Astrocyte (in vitro differentiated cells and primary cell): ENCODE results near the gene ASAP2. TPM values are rescaled to one million over a fixed set of nuclear protein-coding genes. Genes with fewer than 3 reads are reported as not detected.
A peak's percentile ranks its signal among the peaks of the same experiment; 100 is the strongest.

Source experiments
- DNase-seq: peaks from one replicate; pipeline ENCODE4 v3.0.0-alpha.2; 2010; ENCODE audit warnings: low read depth
- FAIRE-seq: peaks from 2 replicates; lab custom pipeline; 2011; peaks lifted over from hg19 to GRCh38; lab: Jason Lieb, UNC
- H2AFZ ChIP-seq: 2 replicates; pipeline ENCODE4 v1.6.0; 2012; ENCODE audit warnings: low read depth, low read length, inconsistent platforms
- H3K27ac ChIP-seq: 2 replicates; pipeline ENCODE4 v1.5.1; 2011; ENCODE audit warnings: low read depth, low read length, inconsistent platforms
- H3K27me3 ChIP-seq: 2 replicates; pipeline ENCODE4 v1.6.0; 2011; ENCODE audit warnings: low read length, inconsistent platforms; ENCODE audit not compliant: insufficient read depth
- H3K36me3 ChIP-seq: 2 replicates; pipeline ENCODE4 v1.5.1; 2011; ENCODE audit warnings: low read length, inconsistent platforms; ENCODE audit not compliant: insufficient read depth
- H3K4me1 ChIP-seq: 2 replicates; pipeline ENCODE4 v1.5.1; 2011; ENCODE audit warnings: low read length, inconsistent platforms; ENCODE audit not compliant: insufficient read depth
- H3K4me2 ChIP-seq: 2 replicates; pipeline ENCODE4 v1.6.0; 2012; ENCODE audit warnings: low read length, inconsistent platforms
- H3K4me3 ChIP-seq: 2 replicates; pipeline ENCODE4 v1.5.1; 2011; ENCODE audit warnings: low read depth, mild to moderate bottlenecking, low read length, inconsistent platforms; ENCODE audit not compliant: insufficient read depth
- H3K79me2 ChIP-seq: 2 replicates; pipeline ENCODE4 v1.6.0; 2012; ENCODE audit warnings: mild to moderate bottlenecking, low read length, inconsistent platforms; ENCODE audit not compliant: insufficient read depth
- H3K9ac ChIP-seq: 2 replicates; pipeline ENCODE4 v1.6.0; 2012; ENCODE audit warnings: mild to moderate bottlenecking, low read length, inconsistent platforms
- H3K9me3 ChIP-seq: 2 replicates; pipeline ENCODE4 v1.5.1; 2012; ENCODE audit warnings: low read depth, mild to moderate bottlenecking, low read length, inconsistent platforms; ENCODE audit not compliant: insufficient read depth
- H4K20me1 ChIP-seq: 2 replicates; pipeline ENCODE4 v1.6.0; 2012; ENCODE audit warnings: low read length, inconsistent platforms; ENCODE audit not compliant: insufficient read depth
- H3K27ac Mint-ChIP-seq: one replicate; pipeline ENCODE4 v1.8.0; 2021; ENCODE audit warnings: mild to moderate bottlenecking, mixed read lengths; ENCODE audit not compliant: unreplicated experiment
- H3K27me3 Mint-ChIP-seq: one replicate; pipeline ENCODE4 v1.8.0; 2021; ENCODE audit warnings: low read depth, mixed read lengths; ENCODE audit not compliant: unreplicated experiment
- H3K36me3 Mint-ChIP-seq: one replicate; pipeline ENCODE4 v1.8.0; 2021; ENCODE audit warnings: low read depth, mixed read lengths; ENCODE audit not compliant: unreplicated experiment
- H3K4me1 Mint-ChIP-seq: one replicate; pipeline ENCODE4 v1.8.0; 2021; ENCODE audit warnings: low read depth, mixed read lengths; ENCODE audit not compliant: unreplicated experiment
- H3K4me3 Mint-ChIP-seq: one replicate; pipeline ENCODE4 v1.8.0; 2021; ENCODE audit warnings: mild to moderate bottlenecking, moderate library complexity, mixed read lengths; ENCODE audit not compliant: unreplicated experiment
- H3K9me3 Mint-ChIP-seq: one replicate; pipeline ENCODE4 v1.8.0; 2021; ENCODE audit warnings: mild to moderate bottlenecking, mixed read lengths; ENCODE audit not compliant: unreplicated experiment
- EZH2 ChIP-seq: IDR thresholded peaks from 2 replicates; pipeline ENCODE4 v1.6.1; 2012; ENCODE audit warnings: mild to moderate bottlenecking, low read length, inconsistent platforms; ENCODE audit not compliant: insufficient read depth
- total RNA-seq: library from RNA; stranded (reverse); gene quantifications from 2 replicates; pipeline ENCODE4 v1.2.1, GENCODE V29; 2021
- TF ChIP-seq, protein P1 (sequence below): IDR thresholded peaks from 2 replicates; pipeline ENCODE4 v1.5.1; 2011; ENCODE audit warnings: low read depth, mild to moderate bottlenecking, inconsistent platforms, low read length, moderate library complexity; ENCODE audit not compliant: insufficient read depth

Gene ASAP2
- total RNA-seq, 1 donor from 2014 or later = 62.6 TPM

- no peak for FAIRE-seq
- Mint-ChIP-seq H3K4me1 (peaks cover 30% of the 10 kb centered on the region), H3K9me3 (no peaks in the 10 kb centered on the region), H3K36me3 (peaks cover 3% of the 10 kb centered on the region), H3K27me3 (no peaks in the 10 kb centered on the region), H3K27ac (peak overlapping the region; percentile 87), H3K4me3 (no peak overlapping the region)
- TF ChIP-seq, protein P1, sequence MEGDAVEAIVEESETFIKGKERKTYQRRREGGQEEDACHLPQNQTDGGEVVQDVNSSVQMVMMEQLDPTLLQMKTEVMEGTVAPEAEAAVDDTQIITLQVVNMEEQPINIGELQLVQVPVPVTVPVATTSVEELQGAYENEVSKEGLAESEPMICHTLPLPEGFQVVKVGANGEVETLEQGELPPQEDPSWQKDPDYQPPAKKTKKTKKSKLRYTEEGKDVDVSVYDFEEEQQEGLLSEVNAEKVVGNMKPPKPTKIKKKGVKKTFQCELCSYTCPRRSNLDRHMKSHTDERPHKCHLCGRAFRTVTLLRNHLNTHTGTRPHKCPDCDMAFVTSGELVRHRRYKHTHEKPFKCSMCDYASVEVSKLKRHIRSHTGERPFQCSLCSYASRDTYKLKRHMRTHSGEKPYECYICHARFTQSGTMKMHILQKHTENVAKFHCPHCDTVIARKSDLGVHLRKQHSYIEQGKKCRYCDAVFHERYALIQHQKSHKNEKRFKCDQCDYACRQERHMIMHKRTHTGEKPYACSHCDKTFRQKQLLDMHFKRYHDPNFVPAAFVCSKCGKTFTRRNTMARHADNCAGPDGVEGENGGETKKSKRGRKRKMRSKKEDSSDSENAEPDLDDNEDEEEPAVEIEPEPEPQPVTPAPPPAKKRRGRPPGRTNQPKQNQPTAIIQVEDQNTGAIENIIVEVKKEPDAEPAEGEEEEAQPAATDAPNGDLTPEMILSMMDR = no peak
- TF ChIP-seq EZH2 = no peak
- no peak overlapping the region for H3K4me3 ChIP-seq
- no peak for DNase-seq
- no peaks in the 10 kb centered on the region for H3K27me3 ChIP-seq
- peaks cover 18% of the 10 kb centered on the region for H3K4me1 ChIP-seq
- H2AFZ ChIP-seq = no peak overlapping the region
- no peak overlapping the region for H3K4me2 ChIP-seq
- H3K79me2 ChIP-seq = peaks cover 96% of the 10 kb centered on the region
- no peak overlapping the region for H3K9ac ChIP-seq
- H4K20me1 ChIP-seq = peaks cover 75% of the 10 kb centered on the region
- no peaks in the 10 kb centered on the region for H3K9me3 ChIP-seq
- no peak overlapping the region for H3K27ac ChIP-seq
- peaks cover 4% of the 10 kb centered on the region for H3K36me3 ChIP-seq
Measured at GRCh38 chr2:9212010-9212635, 5.5 kb downstream of the ASAP2 start.

DNA sequence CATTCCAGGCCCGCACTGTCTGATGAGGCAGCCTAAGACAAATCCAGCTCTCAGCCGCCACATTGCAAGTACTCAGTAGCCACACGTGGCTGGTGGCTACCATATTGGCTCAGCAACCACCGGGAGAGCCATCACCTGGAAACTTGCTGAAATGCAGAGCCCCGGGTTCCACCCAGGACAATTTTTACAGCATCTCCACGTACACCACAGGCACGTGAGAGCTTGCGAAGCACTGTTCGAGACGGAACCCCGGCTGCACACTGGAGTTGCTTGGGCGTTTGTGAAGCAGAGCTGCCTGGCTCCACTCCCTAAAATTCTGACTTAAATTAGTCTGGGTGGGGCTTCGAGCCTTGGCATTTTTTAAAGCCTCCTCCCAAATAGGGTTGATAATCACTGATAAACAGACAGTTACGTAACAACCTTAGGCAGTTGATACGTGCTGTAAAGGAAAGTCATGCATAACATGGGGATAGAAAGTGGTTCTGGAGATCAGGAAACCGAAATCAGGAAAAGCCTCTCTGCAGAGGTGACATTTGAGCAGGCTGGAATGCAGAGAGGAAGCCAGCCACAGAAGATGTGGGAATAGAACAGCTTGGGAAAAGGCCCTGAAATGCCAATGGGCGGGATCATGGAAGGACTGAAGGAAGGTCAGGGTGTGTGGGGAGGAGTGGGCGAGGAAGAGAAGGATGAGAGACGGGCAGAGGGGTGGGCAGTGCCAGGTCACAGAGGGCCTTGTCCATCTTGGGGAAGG, 6.2 kb downstream of the ASAP2 start:
- H3K36me3 ChIP-seq = peaks cover 4% of the 10 kb centered on the region
- FAIRE-seq = no peak
- H3K27ac ChIP-seq = no peak overlapping the region
- H3K27me3 Mint-ChIP-seq = no peaks in the 10 kb centered on the region
- H3K4me3 Mint-ChIP-seq = no peak overlapping the region
- H3K36me3 Mint-ChIP-seq = peaks cover 6% of the 10 kb centered on the region
- no peak overlapping the region for H2AFZ ChIP-seq
- H3K79me2 ChIP-seq = peaks cover 94% of the 10 kb centered on the region
- H3K4me2 ChIP-seq = no peak overlapping the region
- peak overlapping the region; percentile 16 for H3K27ac Mint-ChIP-seq
- no peak for TF ChIP-seq EZH2
- TF ChIP-seq, protein P1 = no peak
- no peak overlapping the region for H3K9ac ChIP-seq
- peaks cover 17% of the 10 kb centered on the region for H3K4me1 ChIP-seq
- no peaks in the 10 kb centered on the region for H3K9me3 ChIP-seq
- H4K20me1 ChIP-seq = peaks cover 76% of the 10 kb centered on the region
- no peak overlapping the region for H3K4me3 ChIP-seq
- H3K9me3 Mint-ChIP-seq = no peaks in the 10 kb centered on the region
- H3K4me1 Mint-ChIP-seq = peaks cover 34% of the 10 kb centered on the region
- no peaks in the 10 kb centered on the region for H3K27me3 ChIP-seq
- no peak for DNase-seq
